GM19455 (cell line): Measurements from ENCODE around the gene OR10J4.
"Not testable (repeated sequence)": the region's sequence is repeated elsewhere in the genome, so short reads cannot be mapped to it uniquely, and the experiment has no call there.

Experiments
- ATAC-seq: cut with Tn5 transposase; IDR thresholded peaks from one replicate; pipeline ENCODE4 v1.9.1; 2021; ENCODE audit not compliant: unreplicated experiment

Gene OR10J4

DNA sequence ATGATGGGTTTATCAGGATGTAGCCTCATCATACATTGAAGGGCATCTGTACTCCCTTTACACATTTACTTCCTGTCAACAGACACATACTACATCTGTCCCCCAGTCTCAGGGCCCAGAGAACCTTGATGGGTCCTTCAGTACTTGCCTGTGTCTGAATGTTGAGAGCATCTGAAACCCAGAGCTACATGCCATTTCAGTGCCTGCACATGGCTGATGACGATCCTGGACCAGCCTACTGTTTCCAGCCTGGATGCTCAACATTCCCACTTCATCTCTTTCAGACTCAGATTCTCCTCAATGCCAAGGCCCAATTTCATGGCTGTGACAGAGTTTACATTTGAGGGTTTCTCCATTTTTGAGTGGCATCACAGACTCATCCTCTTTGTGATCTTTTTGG, at the start of gene OR10J4:
TSS of gene OR10J4 (plus strand) at position 301 of the 400 bp plus-strand sequence.
- no peak for ATAC-seq

DNA sequence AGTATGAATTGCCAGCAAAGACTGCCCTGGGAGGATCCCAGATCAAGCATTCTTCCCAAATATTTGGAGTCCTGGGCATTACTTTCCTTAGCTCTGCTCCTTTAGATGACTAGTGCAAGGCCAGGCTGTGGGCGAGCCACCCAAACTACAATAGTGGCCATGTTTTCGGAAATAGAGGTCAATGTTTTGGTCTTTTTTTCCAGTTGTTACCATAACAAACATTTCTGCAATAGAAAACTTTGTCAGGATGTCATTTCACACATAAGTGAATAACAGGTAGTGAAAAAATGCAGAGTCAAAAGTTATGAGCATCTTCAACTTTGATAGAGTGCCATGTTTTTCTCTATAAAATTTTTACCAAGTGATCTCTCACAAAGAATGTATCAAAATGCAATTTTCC, 25.2 kb upstream of the OR10J4 start:
- no peak for ATAC-seq

DNA sequence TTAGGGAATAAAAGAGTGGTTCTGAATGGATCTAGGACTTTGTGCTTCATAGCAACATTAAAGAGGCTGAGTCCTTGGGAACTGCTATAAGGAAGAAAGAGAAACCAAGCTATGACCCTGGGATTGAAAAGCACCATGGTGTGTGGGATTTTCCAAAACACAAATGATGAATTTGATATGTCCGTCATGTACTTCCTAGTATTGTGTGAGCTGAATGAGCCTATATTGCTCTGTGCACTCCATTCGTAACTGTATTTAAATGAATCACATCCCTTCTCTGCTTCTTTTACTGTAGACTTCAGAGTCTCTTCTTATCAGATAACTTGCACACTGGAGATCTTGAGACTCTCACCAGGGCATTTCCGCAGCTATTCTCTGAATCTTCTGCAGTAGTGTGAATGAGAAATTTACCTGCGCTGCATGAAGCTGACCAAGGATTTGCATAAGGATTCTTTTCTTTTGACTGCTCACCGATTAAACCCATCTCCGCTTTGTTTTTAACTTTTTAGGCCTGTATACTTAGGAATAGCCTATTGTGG, 23.1 kb upstream of the OR10J4 start:
- no peak for ATAC-seq

DNA sequence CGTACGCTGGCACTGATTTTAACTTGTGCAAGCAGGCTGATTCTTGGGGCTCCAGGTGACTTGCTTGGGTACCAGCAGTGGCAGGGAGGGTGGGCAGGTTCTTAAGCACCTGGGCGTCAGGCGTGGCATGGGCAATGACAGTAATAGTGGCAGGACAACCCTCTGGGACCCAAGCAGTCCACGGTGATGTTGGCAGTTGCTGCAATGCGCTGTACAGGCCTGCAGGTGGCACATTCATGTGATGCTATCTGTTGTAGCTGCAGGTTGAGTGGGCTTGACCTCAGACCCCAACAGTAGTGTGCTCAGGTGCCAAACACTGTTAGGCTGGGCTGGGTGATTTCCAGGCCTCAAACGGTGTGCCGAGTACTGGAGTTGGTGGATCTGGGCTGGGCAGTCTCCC, 10.2 kb upstream of the OR10J4 start:
- ATAC-seq, result no peak

DNA sequence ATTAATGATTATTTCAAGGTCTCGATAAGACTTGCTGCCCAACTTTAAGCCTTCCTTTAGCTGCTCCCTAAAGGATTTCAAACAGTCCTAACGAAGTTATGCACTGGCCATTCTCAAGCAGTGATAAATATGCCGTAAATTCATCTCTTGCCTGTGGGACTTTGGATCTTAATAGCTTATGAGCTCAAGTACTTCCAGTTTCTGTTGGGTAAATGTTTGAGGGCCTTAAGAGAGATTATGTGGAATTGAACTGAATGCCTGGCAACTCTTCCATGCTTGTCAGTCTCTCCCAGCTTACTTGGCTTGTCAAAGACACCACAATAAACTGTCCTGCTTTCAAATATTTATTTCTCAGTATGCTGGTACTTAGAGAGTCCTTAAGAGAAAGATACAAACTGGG, 3.5 kb upstream of the OR10J4 start:
- no peak for ATAC-seq

DNA sequence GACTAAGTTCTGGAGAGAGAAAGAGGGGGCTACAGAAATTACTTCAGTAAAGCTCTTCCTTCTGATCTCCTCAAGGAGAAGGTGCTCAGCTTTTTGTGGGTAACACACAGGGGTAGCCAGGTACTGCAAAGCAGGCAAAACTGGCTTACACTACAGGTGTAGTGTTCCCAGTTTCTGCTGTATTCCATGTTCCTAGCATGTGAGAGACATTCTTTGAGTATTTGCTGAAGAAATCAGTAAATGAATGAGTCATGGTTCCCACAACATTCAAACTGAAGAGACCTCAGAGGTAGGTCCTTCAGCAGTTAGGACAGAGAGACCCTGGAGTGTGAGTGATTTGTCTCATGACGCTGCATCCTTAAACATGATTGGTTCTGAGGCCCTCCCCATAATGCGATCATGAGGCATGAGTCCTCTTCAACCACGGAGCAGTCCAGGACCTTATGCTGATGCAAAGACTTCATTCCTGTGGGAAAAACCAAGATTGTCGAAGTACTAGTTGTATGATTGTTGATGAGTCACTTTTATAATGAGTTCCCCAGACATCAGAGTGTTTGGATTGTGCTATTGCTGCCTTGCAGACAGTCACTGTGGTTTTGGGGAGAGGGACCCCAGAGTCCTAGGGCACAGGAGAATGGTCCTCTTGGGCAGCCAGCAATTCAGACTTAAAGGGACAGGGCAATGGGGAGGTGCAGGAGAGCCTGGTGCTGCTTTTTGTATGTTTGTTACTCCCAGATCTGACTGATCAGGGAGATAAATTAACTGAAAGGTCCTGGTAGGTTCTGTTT, 2.7 kb upstream of the OR10J4 start:
- no peak for ATAC-seq

DNA sequence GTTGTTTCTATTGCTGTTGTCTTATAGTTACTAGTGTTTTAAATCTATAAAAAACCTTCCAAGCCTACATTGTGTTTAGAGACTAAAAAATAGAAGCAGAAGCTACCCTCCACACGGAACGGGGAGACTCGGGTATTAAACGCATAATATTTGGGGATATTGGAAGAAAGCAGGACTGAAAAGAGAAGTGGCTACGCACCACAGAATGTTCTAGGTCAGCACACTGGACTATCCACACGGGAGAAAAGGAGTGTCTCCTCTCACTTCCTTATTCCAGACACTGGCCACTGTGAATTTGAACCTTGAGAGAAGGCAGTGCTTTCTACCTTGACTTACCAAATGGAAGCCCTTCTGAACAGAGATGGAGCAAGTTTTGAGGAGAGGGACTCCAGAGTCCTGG, 1.0 kb upstream of the OR10J4 start:
- ATAC-seq, result no peak

DNA sequence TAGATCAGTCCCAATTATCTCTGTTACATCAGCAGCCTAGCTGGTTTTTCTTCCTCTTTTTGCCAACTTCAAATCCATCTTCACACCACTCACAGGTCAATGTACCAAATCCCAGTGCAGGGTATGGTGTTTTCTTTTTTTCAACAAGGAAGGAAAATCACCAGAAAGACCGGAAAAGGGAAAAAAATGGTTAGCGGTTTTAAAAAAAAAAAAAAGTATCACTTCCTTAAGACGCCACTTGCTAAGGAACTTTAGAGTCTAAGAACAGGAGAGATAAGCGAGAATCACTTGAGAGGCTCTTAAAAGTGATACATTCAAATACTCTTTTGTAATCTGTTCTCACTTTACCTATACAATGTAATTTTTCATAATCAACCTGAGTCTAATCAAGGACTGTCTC, 4.5 kb downstream of the OR10J4 start:
- no peak for ATAC-seq

DNA sequence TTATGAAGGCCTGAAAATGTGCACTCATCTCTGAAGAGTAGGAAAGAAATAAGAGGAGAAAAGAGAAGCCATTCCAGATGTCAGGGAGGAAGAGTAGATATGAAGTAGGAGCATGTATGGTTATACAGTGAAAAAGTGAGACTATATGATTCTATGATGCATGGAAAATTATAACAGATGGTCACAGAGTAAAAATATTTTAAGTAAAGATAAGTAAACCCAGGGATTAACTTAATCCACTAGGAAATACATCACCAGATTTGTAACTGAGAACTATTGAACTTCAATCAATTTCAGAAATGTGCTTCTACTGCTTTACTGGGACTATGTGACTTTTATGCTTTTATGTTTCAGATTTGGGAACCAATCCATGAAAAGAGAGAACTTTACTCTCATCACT, 7.4 kb downstream of the OR10J4 start, which contains the start of gene OR10J1:
TSS of gene OR10J1 (plus strand) at position 301 of the 400 bp plus-strand sequence. CDS start at position 371, 70 bp downstream.
- no peak for ATAC-seq

DNA sequence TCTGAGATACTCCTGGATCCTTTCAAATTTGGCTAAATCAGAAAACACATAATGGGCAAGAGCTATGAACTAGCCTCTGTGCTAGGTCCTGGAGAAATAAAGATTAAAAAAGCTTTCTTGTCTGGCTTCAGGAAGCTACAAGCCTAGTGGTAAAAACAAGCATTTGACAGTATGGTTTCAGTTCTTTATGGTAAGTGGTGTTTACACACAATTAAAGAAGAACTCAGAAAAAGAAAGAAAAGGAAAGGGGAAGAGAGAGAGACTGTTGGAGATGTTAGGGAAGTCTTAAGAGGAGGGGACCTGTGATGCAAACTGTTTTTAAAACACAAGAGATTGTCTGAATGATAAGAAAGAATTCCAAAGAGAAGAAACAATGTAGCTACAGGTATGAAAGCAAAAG, 9.4 kb downstream of the OR10J4 start:
- no peak for ATAC-seq

DNA sequence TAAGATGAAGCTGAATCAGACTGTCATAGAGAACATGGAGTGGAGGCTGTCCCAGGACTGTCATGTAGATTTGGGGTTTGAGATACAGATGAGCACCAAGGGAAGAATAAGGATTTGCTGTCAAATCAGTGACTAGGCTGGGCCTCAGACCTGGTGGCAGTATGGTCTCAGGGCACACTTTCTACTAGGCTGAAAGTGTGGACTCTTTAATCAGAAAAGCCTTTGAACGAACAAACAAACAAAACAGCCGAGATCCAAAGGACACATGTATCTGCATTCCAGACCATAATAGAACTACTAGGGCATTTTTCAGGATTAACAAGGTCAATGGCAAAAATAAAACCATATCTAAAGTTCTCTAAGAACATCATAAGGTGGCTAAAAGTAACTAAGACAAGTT, 10.4 kb downstream of the OR10J4 start:
- ATAC-seq, result no peak

DNA sequence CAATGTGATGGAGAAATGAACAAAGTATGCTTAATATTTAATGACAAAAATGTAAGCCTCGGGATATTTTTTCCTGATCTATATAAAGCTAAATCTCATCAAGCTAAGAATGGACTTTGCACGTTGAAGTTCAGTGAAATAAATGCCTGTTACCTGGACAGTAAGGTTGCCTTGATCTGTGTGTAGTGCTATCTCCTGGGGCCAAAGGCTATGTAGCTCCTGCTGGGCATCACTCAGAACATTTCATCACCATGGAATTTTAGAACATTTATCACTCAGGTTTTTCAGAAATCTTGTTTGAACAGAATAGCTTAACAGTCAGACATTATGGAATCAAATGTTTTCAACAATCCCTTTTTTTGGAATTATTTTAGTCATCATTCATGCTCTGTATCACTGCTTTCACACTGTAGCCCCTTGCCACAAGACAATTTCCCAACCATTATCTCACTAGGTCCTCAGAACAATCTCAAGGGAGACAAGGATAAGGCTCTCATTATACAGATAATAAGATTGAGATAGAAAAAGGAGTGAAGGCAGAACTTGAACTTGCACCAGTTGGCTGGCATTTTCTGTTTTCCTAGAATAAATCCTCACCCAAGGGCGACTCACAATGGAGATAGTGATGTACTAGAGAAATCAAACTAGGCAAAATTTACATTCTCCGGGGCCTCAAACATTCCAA, 11.2 kb downstream of the OR10J4 start:
- ATAC-seq, result no peak

DNA sequence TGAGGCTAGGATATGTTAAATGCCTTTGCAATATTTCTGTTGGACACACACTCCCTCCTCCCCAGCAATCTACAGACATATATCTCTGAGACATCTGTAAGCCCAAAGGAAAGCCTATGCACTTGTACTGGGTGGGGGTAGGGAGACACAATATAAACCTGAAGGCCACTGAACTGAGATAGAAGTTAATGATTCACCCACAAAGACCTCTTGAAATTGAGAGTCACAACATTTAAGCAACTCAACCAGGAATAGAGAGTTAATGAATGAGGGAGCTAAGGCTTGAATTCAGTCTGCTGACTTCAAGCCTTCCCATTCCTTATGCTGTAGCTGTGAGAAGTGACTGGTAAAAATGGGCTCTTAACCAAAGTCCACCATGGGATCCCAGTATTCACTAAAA, 12.5 kb downstream of the OR10J4 start:
- no peak for ATAC-seq

DNA sequence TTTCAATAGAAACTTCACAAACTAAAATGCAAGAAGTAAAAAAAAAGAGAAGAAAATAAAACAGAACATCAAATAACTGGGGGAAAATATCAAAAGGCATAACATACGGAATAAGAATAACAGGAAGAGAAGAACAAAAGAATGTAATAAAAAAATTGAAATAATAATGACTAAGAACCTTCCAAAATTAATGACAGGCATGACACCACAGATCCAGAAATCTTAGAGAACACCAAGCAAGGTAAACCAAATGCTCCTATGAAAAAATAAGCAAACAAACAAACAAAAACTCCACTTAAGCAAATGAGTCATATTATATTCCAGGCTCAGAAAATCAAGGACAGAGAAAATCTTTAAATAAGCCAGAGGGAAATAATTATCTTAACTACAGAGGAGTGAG, 16.2 kb downstream of the OR10J4 start:
- ATAC-seq, result no peak

DNA sequence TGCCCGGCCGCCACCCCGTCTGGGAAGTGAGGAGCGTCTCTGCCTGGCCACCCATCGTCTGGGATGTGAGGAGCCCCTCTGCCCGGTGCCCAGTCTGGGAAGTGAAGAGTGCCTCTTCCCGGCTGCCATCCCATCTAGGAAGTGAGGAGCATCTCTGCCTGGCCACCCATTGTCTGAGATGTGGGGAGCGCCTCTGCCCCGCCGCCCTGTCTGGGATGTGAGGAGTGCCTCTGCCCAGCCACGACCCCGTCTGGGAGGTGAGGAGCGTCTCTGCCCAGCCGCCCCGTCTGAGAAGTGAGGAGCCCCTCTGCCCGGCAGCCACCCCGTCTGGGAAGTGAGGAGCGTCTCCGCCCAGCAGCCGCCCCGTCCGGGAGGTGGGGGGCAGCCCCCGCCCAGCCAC, 17.6 kb downstream of the OR10J4 start:
- ATAC-seq, result not testable (repeated sequence)

DNA sequence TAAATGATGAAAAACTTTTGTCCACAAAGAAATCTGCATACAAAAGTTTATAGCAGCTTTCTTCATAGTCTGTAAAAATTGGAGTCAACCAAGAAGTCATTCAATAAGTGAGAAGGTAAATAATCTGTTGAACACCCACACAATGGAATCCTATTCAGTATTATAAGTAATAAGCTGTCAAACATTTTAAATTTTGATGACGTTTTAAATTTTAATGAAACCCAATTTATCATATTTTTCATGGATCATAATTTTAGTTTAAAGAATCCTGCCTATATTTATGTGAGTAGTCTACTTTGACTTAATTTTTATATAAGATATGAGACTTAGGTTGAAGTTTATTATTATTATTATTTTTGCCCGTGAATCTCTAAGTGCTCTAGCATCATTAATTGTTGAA, 27.5 kb downstream of the OR10J4 start:
- ATAC-seq, result no peak

DNA sequence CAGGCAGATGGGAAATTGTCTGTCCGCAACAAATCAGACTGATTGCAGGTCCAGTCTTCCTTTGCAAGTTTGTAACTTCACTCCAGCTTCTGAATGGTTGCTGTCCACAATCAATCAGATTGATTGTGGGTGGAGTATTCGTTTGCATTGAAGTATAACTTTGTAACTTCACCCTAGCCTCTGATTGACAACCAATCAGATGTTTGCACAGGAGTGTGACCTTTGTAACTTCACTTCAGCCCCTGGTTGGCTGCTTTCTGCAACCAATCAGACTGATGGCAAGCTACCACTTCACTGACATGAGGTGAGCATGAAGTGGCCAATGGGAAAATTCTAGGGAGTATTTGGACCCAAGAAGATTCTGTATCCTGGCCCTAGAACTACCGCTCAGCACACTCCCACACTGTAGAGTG, 33.2 kb downstream of the OR10J4 start:
- no peak for ATAC-seq

DNA sequence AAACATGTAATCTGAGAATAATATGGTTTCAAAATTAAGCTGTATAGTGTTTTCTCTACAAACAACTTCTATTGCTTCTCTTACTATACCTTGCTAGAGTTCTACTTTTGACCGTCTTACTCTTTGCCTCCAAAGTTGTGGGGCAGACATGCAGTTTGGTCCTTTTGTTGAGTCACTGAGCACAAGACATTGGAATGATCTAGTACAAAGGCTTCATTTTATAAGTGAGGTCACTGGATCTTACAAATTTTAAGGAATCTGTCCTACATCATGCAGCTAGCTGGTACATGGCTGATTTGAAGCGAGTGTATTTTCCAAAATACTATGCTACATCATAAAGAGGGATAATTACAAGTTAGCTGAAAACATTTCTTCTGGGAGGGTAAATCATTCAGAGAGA, 36.3 kb downstream of the OR10J4 start:
- no peak for ATAC-seq

DNA sequence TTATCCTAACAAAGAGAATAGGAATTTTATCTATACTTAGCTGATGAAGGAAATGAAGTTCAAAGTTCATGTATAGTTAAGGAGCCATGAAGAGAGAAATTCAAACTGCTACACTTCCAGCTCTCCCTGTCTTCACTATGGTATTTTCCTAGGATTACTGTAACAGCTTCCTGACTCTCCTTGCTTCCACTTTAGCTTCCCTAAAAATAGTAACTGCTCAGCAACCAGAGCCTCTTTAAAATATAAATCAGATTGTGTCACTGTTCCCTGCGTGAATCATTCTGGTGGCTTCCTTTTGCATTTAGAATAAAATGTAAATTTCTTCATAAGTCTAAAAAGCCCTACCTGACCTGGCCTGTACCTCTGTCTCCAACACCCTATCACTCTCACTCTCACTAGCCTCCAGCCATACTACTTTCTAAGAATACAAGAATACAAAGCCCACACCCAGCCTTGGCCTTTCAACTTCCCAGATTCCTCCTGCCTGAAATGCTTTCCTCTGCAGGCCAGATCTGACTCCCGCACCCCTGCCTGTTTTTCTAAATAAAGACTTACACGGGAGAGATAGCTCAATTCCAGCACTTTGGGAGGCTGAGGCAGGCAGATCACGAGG, 38.0 kb downstream of the OR10J4 start:
- no peak for ATAC-seq

DNA sequence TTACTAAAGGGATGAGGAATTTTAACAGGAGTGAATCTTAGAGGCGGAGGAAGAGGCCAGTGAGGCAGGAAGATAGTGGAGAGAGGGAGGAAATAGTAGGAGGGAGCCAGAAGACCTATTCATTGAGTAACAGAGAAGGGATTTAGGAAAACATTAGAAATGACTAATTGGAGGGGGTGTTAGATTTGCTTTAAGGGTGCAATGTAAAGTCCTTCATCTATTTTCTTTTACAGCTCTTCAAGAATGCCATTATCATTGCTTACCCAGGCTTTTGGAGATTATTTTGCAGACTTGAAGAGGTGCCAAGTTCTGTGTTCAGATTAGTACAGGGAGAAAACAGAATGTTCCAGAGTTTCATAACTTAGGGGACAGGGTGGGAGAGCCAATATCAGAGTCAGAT, 41.3 kb downstream of the OR10J4 start:
- ATAC-seq, result no peak

DNA sequence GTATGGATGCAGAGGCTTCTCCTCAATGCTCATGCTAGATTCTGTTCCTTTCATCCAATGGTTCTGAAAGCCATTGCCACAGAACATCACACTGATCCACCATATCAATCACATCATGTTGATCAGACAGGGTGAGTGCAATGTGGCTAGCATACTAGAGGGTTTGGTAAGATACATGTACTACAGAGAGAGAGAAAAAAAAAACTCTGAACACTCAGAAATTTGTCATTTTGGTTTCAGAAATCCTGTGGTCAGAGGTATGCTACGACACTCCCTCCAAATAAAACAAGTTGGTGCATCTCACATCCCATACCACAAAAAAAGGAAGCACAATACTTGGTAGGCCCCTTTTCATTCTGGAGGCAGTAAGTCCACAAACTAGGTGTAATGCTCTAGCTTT, 42.9 kb downstream of the OR10J4 start:
- no peak for ATAC-seq
